GM19467 (cell line): Measurements from ENCODE around the gene TMEM109.
"Not testable (repeated sequence)": the region's sequence is repeated elsewhere in the genome, so short reads cannot be mapped to it uniquely, and the experiment has no call there.

Experiments used
- ATAC-seq: cut with Tn5 transposase; IDR thresholded peaks from one replicate; pipeline ENCODE4 v1.9.1; 2021; ENCODE audit warnings: mild to moderate bottlenecking, moderate library complexity; ENCODE audit not compliant: unreplicated experiment

The TMEM109 gene

GRCh38 chr11:60909680-60910280 is 4.2 kb upstream of the TMEM109 start:
- ATAC-seq, result not testable (repeated sequence)

GRCh38 chr11:60910281-60910687 is 3.7 kb upstream of the TMEM109 start:
- peak; percentile 38 for ATAC-seq

GRCh38 chr11:60910711-60911380 is 3.1 kb upstream of the TMEM109 start:
- ATAC-seq, result no peak

- no peak for ATAC-seq
Observed at GRCh38 chr11:60912223-60912850, 1.6 kb upstream of the TMEM109 start.

GRCh38 chr11:60912851-60913528 is 968 bp upstream of the TMEM109 start:
- no peak for ATAC-seq

- ATAC-seq, result no peak
Observed at GRCh38 chr11:60914633-60915247, 782 bp downstream of the TMEM109 start.

- peak; percentile 39 for ATAC-seq
Observed at GRCh38 chr11:60915248-60915914, 1.4 kb downstream of the TMEM109 start.

- ATAC-seq, result no peak
Observed at GRCh38 chr11:60916669-60917206, 2.8 kb downstream of the TMEM109 start.

GRCh38 chr11:60917267-60917666 is 3.3 kb downstream of the TMEM109 start:
- ATAC-seq, result no peak

GRCh38 chr11:60918251-60918938 is 4.4 kb downstream of the TMEM109 start:
- ATAC-seq, result no peak

GRCh38 chr11:60918939-60919265 is 4.9 kb downstream of the TMEM109 start:
- ATAC-seq, result no peak

- no peak for ATAC-seq
Observed at GRCh38 chr11:60919320-60919719, 5.4 kb downstream of the TMEM109 start.

- no peak for ATAC-seq
Observed at GRCh38 chr11:60919956-60920355, 6.0 kb downstream of the TMEM109 start.

- no peak for ATAC-seq
Observed at GRCh38 chr11:60921259-60921658, 7.3 kb downstream of the TMEM109 start.

- ATAC-seq, result no peak
Observed at GRCh38 chr11:60921777-60922335, 7.9 kb downstream of the TMEM109 start.

- no peak for ATAC-seq
Observed at GRCh38 chr11:60922906-60923305, 8.9 kb downstream of the TMEM109 start.

GRCh38 chr11:60923326-60923725 is 9.4 kb downstream of the TMEM109 start:
- ATAC-seq, result no peak

- no peak for ATAC-seq
Observed at GRCh38 chr11:60923800-60924109, 9.8 kb downstream of the TMEM109 start.

GRCh38 chr11:60924110-60924905 is 10.3 kb downstream of the TMEM109 start, which contains the start of gene TMEM132A:
Gene TMEM132A (plus strand): TSS chr11:60924460. CDS start chr11:60924634, 174 bp downstream.
- ATAC-seq, result no peak
